GM12891 (cell line): ENCODE measurements around the gene SNRNP27.

Experiments used
- DNase-seq: peaks from one replicate; pipeline ENCODE4 v3.0.0; 2011; ENCODE audit warnings: low spot score; ENCODE audit not compliant: insufficient read length
- FAIRE-seq: peaks from 2 replicates; lab custom pipeline; 2011; peaks lifted over from hg19 to GRCh38; lab: Jason Lieb, UNC
- PAX5 ChIP-seq: IDR thresholded peaks from 2 replicates; pipeline ENCODE4 v1.6.1; 2011; ENCODE audit warnings: low read length, moderate library complexity, mild to moderate bottlenecking; ENCODE audit not compliant: insufficient read depth, severe bottlenecking
- POLR2A ChIP-seq: IDR thresholded peaks from 2 replicates; pipeline ENCODE4 v1.6.1; 2011; ENCODE audit warnings: low read depth, low read length, control low read depth
- POLR2AphosphoS5 ChIP-seq: IDR thresholded peaks from 2 replicates; pipeline ENCODE4 v1.6.1; 2011; ENCODE audit warnings: low read depth, low read length, control low read depth
- POU2F2 ChIP-seq: IDR thresholded peaks from 2 replicates; pipeline ENCODE4 v1.6.1; 2011; ENCODE audit warnings: low read depth, mild to moderate bottlenecking, control low read depth, low read length, moderate library complexity
- SPI1 ChIP-seq: IDR thresholded peaks from 2 replicates; pipeline ENCODE4 v1.6.1; 2011; ENCODE audit warnings: low read depth, low read length, control low read depth
- TAF1 ChIP-seq: IDR thresholded peaks from 2 replicates; pipeline ENCODE4 v1.6.1; 2011; ENCODE audit warnings: low read depth, low read length, control low read depth

The SNRNP27 gene

GRCh38 chr2:69914950-69915945 is 21.5 kb downstream of the SNRNP27 start, which contains the start of gene MXD1:
Gene MXD1 (plus strand): TSS chr2:69915109. CDS start chr2:69915331, 222 bp downstream.
- DNase-seq (no peak), FAIRE-seq (no peak)
- no peak; the same call in 1 of the 2 replicates for TF ChIP-seq POU2F2
- peak; percentile 56; the same call in 1 of the 2 replicates for TF ChIP-seq POLR2AphosphoS5
- TF ChIP-seq TAF1: peak; percentile 65; the same call in 1 of the 2 replicates
- peak; percentile 75 for TF ChIP-seq POLR2A
- TF ChIP-seq PAX5: no peak
- no peak for TF ChIP-seq SPI1

- DNase-seq: no peak
- TF ChIP-seq POLR2AphosphoS5 (no peak), TAF1 (no peak), SPI1 (no peak), POLR2A (no peak), POU2F2 (no peak), PAX5 (no peak)
- FAIRE-seq: no peak
Observed at GRCh38 chr2:69916106-69916505, 22.4 kb downstream of the SNRNP27 start.

GRCh38 chr2:69917852-69918251 is 24.1 kb downstream of the SNRNP27 start:
- no peak for TF ChIP-seq SPI1
- no peak for TF ChIP-seq PAX5
- no peak for FAIRE-seq
- no peak for DNase-seq

GRCh38 chr2:69918401-69918800 is 24.6 kb downstream of the SNRNP27 start:
- FAIRE-seq: no peak
- DNase-seq: no peak
- TF ChIP-seq SPI1 (0 out of 2 replicates have a peak, but pooled peaks have one; percentile 24), PAX5 (no peak), TAF1 (no peak), POLR2A (no peak), POLR2AphosphoS5 (no peak), POU2F2 (no peak)

DNA sequence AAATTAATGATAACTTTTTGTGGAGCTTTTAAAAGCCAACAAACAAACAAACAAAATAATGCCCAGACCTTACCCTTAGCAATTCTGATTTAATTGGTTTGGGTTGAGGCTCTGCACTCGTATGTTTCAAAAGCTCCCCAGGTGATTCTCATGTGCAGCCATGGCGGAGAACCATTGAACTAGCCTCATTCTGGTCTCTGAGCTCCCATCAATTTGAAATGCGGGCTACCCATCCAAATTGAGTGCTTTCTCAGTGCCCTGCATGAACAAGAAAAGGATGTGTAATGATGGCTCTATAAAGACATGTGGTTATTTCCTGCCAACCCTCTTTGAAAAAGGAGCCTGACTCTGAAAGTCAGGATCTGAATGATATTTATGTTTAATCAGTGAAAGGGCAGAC is 29.4 kb downstream of the SNRNP27 start:
- no peak for DNase-seq
- no peak for FAIRE-seq
- TF ChIP-seq POU2F2 (no peak), PAX5 (no peak), SPI1 (no peak), POLR2AphosphoS5 (no peak), TAF1 (no peak), POLR2A (no peak)

DNA sequence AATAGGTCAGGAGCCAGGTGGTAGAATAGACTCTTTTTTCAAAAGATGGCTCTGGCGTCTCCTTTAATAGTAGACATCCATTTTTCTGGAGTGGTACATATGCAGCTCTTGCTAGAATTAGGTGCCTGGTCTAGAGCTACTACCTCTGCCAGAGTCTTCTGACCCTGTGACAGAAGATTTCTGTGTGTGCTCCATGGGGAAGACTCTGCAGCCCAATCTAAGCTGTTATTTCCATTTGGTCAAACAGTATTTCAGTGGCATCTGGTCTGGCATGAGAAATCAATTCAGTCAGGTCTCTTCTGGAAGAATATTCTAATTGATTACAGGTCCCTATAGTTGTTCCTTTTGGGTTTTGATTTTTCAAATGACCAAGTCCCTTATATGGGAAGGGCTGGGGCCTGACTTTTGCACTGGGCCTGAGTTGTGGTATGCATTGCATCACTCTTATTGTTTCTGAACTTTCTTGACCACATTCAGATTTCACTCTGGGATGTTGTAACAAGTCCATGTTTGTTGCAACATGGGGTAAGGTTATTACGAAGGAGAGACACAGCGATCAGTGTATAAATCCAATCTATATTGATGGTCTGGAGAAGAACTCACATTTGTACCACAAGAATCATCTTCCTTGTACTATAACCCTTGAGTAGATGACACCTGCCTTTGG is 33.2 kb downstream of the SNRNP27 start:
- peak; percentile 26 for FAIRE-seq
- no peak for DNase-seq
- TF ChIP-seq POU2F2: no peak
- no peak for TF ChIP-seq TAF1
- TF ChIP-seq SPI1: no peak
- TF ChIP-seq POLR2AphosphoS5: no peak
- TF ChIP-seq POLR2A: no peak
- TF ChIP-seq PAX5: no peak

GRCh38 chr2:69931832-69932595 is 38.3 kb downstream of the SNRNP27 start:
- no peak for FAIRE-seq
- TF ChIP-seq SPI1: no peak
- TF ChIP-seq PAX5: no peak
- TF ChIP-seq POLR2AphosphoS5: no peak
- no peak for TF ChIP-seq POU2F2
- TF ChIP-seq TAF1: no peak
- no peak for TF ChIP-seq POLR2A
- no peak for DNase-seq

- no peak for FAIRE-seq
- TF ChIP-seq PAX5 (no peak), POLR2AphosphoS5 (no peak), POU2F2 (no peak), SPI1 (no peak), TAF1 (no peak), POLR2A (no peak)
- DNase-seq: no peak
Observed at GRCh38 chr2:69932596-69932922, 38.8 kb downstream of the SNRNP27 start.
